Progenitor cell of endocrine pancreas (in vitro differentiated cells): ENCODE data around the gene ZBTB1. TPM values are rescaled to one million over a fixed set of nuclear protein-coding genes. Genes with fewer than 3 reads are reported as not detected.

Experiments
- total RNA-seq: library from RNA; stranded (reverse); gene quantifications from 2 replicates; pipeline ENCODE4 v1.2.1, GENCODE V29; 2021

ZBTB1 gene
- total RNA-seq, 1 donor from 2014 or later, result 43.6 TPM

Other genes with a start within 250 kb of the ZBTB1 start
- gene ESR2, start 210.4 kb upstream of the ZBTB1 start, total RNA-seq, result 0.29 and 0.51 TPM in 2 replicates
- gene MTHFD1, start 116.4 kb upstream of the ZBTB1 start, total RNA-seq, result 70.3 and 71.9 TPM in 2 replicates
- 1.1 and 1.6 TPM in 2 replicates for gene AKAP5, start 39.3 kb upstream of the ZBTB1 start, total RNA-seq
- 11.7 and 11.8 TPM in 2 replicates for gene ZBTB25, start 932 bp upstream of the ZBTB1 start, total RNA-seq
- 2.7 and 2.9 TPM in 2 replicates for gene HSPA2, start 36.0 kb downstream of the ZBTB1 start, total RNA-seq
- gene PPP1R36, start 45.2 kb downstream of the ZBTB1 start, total RNA-seq, result 0.53 and 0.79 TPM in 2 replicates
- gene PLEKHG3, start 199.7 kb downstream of the ZBTB1 start, total RNA-seq, result 76.0 and 81.0 TPM in 2 replicates